ENCODE data around the gene NT5C2.

The NT5C2 gene

GRCh38 chr10:103054621-103055020 lies 138.5 kb downstream of the NT5C2 start:
- DNase-seq, result peak; percentile 25 to 39

- DNase-seq, result peak in 1 of 2 experiments; percentile 59
Observed at GRCh38 chr10:103053659-103054581, 139.2 kb downstream of the NT5C2 start.

- DNase-seq, result no peak
Observed at GRCh38 chr10:103049237-103049636, 143.8 kb downstream of the NT5C2 start.

- DNase-seq, result no peak
Observed at GRCh38 chr10:103047381-103047780, 145.7 kb downstream of the NT5C2 start.

- DNase-seq, result no peak
Observed at GRCh38 chr10:103045961-103046360, 147.1 kb downstream of the NT5C2 start.

- no peak for DNase-seq
Observed at GRCh38 chr10:103044942-103045489, 148.1 kb downstream of the NT5C2 start.

- no peak for DNase-seq
Observed at GRCh38 chr10:103042908-103043307, 150.2 kb downstream of the NT5C2 start.

GRCh38 chr10:103042129-103042528 lies 150.9 kb downstream of the NT5C2 start:
- no peak for DNase-seq

- no peak for DNase-seq
Observed at GRCh38 chr10:103041391-103041790, 151.7 kb downstream of the NT5C2 start.

- DNase-seq, result no peak
Observed at GRCh38 chr10:103040418-103040817, 152.7 kb downstream of the NT5C2 start.

GRCh38 chr10:103038570-103038969 lies 154.5 kb downstream of the NT5C2 start:
- DNase-seq, result no peak
